Cardiac fibroblast (primary cell): ENCODE data around the gene PLEKHG5.
A peak's percentile ranks its signal among the peaks of the same experiment; 100 is the strongest.

Experiments
- DNase-seq, 2 donors: peaks; one replicate each; pipeline versions ENCODE4 v3.0.0 to v3.0.0-alpha.2; 2010; ENCODE audit warnings: low read depth in 2 of 2
- H3K4me3 ChIP-seq, 2 donors: replicated peaks in 1 of 2; 1 replicate in 1 of 2; 2 replicates in 1 of 2; pipeline ENCODE4 v1.5.1; 2011; ENCODE audit warnings: low read depth in 2 of 2, low read length in 2 of 2, mild to moderate bottlenecking in 2 of 2, moderate library complexity in 1 of 2
- TF ChIP-seq, protein P1 (sequence below): IDR thresholded peaks from one replicate; pipeline ENCODE4 v1.5.1; 2011; ENCODE audit warnings: low read depth, mild to moderate bottlenecking, low read length, inconsistent platforms

The PLEKHG5 gene

DNA sequence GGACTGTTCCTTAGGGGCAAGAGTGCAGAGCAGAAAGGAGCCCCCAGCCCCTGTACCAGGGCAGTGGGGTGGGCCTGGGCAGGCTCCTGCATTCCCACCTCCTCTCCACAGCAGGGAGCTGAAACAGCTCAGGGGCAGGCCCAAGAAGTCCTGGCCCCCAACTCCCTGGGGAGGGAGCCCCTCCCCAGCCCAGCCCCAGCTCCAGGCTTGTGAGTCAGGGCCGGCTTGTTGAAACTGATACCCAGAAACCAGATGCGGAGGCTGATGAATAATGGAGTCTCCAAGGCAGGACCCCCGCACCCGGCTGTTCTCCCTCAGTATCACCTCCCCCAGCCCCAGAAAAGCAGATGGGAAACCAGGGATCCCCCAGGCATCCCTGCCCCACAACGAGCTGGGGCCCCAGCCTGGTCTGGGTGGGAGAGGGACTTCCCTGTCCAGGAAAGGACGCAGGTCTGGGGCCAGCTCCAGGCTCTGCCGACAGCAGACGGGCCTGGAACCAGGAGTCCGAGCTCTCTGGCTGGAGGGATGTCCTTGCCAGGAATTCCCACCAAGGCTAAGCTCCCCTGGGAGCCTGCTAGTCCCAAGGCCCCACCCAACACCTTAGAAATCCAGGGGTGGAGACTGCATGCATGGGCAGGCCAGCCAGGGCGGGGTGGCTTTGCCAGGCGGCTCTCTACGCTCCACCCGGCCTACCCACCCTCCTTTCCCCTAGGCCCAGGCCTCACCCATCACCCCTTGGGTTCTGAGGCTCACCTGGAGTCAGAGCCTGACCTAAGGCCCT lies 2.7 kb downstream of the PLEKHG5 start:
- peak overlapping the region in 1 of 2 donors; percentile 84 for H3K4me3 ChIP-seq
- DNase-seq: no peak
- TF ChIP-seq, protein P1, sequence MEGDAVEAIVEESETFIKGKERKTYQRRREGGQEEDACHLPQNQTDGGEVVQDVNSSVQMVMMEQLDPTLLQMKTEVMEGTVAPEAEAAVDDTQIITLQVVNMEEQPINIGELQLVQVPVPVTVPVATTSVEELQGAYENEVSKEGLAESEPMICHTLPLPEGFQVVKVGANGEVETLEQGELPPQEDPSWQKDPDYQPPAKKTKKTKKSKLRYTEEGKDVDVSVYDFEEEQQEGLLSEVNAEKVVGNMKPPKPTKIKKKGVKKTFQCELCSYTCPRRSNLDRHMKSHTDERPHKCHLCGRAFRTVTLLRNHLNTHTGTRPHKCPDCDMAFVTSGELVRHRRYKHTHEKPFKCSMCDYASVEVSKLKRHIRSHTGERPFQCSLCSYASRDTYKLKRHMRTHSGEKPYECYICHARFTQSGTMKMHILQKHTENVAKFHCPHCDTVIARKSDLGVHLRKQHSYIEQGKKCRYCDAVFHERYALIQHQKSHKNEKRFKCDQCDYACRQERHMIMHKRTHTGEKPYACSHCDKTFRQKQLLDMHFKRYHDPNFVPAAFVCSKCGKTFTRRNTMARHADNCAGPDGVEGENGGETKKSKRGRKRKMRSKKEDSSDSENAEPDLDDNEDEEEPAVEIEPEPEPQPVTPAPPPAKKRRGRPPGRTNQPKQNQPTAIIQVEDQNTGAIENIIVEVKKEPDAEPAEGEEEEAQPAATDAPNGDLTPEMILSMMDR: no peak

DNA sequence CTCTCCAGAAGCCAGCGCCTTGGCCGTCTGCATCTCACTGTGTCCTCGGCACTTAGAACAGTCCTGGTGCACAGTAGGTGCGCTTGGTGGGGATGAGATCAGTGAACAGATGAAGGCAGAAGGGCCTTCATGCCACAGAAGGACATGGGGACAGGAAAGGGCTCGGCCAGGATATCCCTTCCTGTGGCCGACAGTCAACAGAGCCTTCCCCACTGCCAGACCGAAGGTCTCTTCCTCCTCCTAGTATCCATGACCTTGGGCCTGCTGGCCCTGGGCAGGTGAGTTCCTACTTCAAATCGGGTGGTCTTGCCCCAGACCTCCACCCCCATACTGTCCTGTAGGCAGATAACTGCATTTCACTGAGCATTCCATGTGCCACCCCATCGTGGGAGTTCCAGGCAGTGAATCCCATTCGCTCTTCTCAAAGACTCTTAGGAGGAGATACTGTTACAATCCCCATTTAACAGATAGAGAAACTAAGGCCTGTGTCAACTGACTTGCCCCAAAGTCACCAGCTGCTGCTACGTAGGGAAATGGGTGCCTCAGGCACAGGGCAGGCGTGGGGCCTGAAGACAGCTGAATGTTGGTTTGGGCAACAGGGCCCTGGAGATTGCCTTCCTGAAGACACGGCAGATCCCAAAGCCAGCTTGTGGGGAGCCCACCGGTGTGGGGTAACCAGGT lies 3.5 kb downstream of the PLEKHG5 start:
- no peak overlapping the region for H3K4me3 ChIP-seq
- TF ChIP-seq, protein P1: no peak
- DNase-seq: no peak

DNA sequence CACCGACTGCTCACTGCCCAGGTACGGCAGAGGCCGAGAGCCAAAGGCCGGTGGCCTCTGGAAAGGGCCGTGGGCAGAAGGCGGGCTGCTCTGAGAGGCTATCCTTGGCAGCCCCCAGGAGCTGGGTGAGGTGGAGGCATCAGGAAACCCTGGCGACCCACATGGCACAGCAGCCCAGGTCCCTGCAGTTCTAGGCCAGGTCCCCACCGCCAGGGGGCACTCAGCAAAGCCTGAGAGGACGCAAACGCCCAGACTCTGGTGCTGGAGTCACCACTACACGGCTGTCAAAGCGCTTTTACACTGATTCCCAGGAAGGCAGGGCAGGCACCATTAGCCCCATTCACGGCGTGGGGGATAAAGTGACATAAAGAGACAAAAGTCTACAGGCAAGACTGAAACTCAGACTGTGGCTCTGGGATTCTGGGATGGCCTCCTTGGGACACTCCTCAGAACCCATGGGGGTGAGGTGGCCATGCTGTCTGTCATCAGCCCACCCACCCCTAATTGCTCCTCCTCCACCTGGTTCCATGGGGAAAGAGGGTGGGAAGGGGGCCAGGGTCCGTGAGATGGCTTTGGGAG lies 4.9 kb downstream of the PLEKHG5 start:
- peak overlapping the region in 1 of 2 donors; percentile 60 for H3K4me3 ChIP-seq
- DNase-seq: peak; percentile 85 to 87
- TF ChIP-seq, protein P1: peak; percentile 94

DNA sequence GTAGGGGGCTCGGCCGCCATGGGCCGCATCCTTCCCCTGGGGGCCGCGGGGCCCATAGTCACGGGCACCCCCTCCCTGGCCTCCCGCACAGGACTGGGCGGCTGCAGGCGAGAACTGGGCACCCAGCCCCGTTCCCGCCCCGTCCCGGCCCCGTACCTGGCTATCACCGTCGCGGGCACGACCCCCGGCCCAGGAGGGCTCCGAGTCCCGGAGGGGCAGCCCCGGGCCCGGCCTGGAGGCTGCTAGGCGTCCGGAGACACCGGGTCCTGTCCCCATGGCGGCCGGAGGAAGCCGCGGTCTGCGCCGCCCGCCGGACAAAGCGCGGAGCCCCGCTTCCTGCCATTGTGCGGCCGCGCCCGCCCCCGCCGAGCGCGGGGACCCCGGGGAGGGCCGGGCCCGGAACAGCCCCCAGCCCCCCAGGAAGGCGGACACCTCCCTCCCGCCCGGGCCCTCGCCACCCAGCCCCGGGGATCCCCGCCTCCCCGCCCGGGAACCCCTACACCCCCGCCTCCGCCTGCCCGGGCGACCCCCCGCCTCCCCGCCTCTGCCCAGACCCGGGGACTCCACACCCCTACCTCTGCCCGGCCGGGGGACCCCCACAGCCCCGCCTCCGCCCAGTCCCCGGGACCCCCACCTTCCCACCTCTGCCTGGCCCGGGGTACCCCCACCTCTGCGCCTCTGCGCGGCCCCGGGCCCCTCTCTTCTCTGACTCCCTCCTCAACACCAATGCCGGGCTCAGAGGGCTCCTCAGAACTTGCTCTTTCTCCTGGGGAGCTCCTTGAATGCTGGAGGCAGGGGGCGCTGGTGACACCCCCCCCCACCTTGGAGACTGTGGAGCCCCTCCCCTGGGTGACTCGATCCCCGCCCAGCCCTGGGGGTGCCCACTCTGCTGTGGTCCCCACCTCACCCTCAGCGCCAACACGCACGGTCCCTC lies 6.0 kb downstream of the PLEKHG5 start:
- TF ChIP-seq, protein P1: peak; percentile 5
- H3K4me3 ChIP-seq: peak overlapping the region; percentile 47 to 60
- DNase-seq: no peak

DNA sequence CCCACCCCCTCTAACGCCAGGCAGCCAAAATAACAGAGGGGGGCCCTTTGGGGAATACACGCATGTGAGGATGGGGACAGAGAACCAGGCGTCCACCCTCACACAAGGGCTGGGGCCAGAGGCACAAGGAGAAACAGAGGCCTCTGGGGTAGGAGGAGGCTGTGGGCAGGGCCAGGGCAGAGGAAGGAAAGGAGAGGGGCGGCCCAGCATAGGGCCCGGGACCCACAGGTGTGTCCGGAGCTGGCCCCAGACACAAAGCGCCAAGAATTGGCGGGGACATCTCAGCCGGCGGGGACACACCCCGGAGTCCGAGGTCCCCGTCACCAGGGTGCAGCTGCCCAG lies 6.7 kb downstream of the PLEKHG5 start:
- TF ChIP-seq, protein P1: no peak
- H3K4me3 ChIP-seq: peak overlapping the region; percentile 45 to 60
- no peak for DNase-seq

DNA sequence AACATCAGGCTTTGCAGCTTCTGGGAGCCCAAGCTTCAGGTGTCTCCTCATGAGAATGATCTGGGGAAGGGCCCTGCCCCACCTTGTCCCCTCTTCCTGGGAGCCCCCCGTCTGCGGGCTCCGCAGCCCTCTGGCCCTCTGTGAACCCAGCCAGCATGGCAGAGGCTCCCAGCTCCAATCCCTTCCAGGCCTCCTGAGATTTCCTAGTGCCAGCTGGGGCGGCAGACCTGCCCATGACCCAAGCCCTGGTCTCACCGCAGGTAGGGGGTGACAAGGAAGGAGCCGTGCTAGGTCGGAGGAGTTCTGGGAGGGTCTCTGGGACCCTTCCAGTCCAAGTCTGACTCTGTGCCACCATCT lies 7.7 kb downstream of the PLEKHG5 start:
- no peak overlapping the region for H3K4me3 ChIP-seq
- DNase-seq: no peak
- TF ChIP-seq, protein P1: no peak
